AG04450 (cell line): Measurements from ENCODE around the gene SLC6A5. TPM values are rescaled to one million over a fixed set of nuclear protein-coding genes. Genes with fewer than 3 reads are reported as not detected.

Experiments
- CTCF ChIA-PET: fragments of 300-600, 350-600 bp; formaldehyde crosslinking; extraction: SDS; loops from one replicate; lab custom pipeline; 2022; ENCODE audit warnings: antibody characterized with exemption, inconsistent platforms; lab: Charles Lee
- POLR2A ChIA-PET: fragments of 350-600 bp; formaldehyde crosslinking; extraction: SDS; loops from one replicate; lab custom pipeline; 2021; ENCODE audit warnings: antibody characterized with exemption, inconsistent platforms; lab: Yijun Ruan, JAX
- DNase-seq: peaks from one replicate; pipeline ENCODE4 v3.0.0-alpha.2; 2011; ENCODE audit warnings: low read depth, low spot score
- H3K27ac ChIP-seq: one replicate; pipeline ENCODE4 v1.5.1; 2012; ENCODE audit warnings: low read depth, low read length, control low read depth
- H3K27me3 ChIP-seq: one replicate; pipeline ENCODE4 v1.6.0; 2012; ENCODE audit warnings: low read length; ENCODE audit not compliant: control insufficient read depth, insufficient read depth
- H3K4me3 ChIP-seq: 2 replicates; pipeline ENCODE4 v1.5.1; 2011; ENCODE audit warnings: mild to moderate bottlenecking, low read depth, low read length, control low read depth
- H3K9me3 ChIP-seq: 2 replicates; pipeline ENCODE4 v1.5.1; 2012; ENCODE audit warnings: low read length; ENCODE audit not compliant: control insufficient read depth, insufficient read depth
- CTCF ChIP-seq: IDR thresholded peaks from 2 replicates; pipeline ENCODE4 v1.5.1; 2011; ENCODE audit warnings: low read depth, low read length, control low read depth, inconsistent platforms
- polyA plus RNA-seq: library from polyadenylated mRNA; depleted of rRNA; stranded (reverse); fragments of >200 nt; gene quantifications from 2 replicates; pipeline ENCODE4 v1.2.3, GENCODE V29; 2011

The SLC6A5 gene
- polyA plus RNA-seq, 1 experiment: not detected

- DNase-seq: no peak
- ChIA-PET POLR2A (no interaction called here), CTCF (interaction anchor here (0.5 kb wide), 1 partner anchor 207 kb away, joined by 3 read pairs; no protein-coding TSS in a partner anchor)
- Histone ChIP-seq H3K9me3 (peaks cover 5% of the 10 kb centered on the region; the same call in 1 of the 2 replicates), H3K27me3 (peaks cover 54% of the 10 kb centered on the region), H3K4me3 (no peak overlapping the region), H3K27ac (no peak overlapping the region)
- TF ChIP-seq CTCF: no peak
Observed at GRCh38 chr11:20596205-20597153, 2.9 kb upstream of the SLC6A5 start.

GRCh38 chr11:20597154-20597679 lies 2.2 kb upstream of the SLC6A5 start:
- ChIA-PET POLR2A (no interaction called here), CTCF (no interaction called here)
- DNase-seq: no peak
- H3K27me3 ChIP-seq: peaks cover 61% of the 10 kb centered on the region
- TF ChIP-seq CTCF: no peak
- peaks cover 5% of the 10 kb centered on the region; the same call in 1 of the 2 replicates for H3K9me3 ChIP-seq
- H3K4me3 ChIP-seq: no peak overlapping the region
- H3K27ac ChIP-seq: no peak overlapping the region

- no peak for TF ChIP-seq CTCF
- CTCF ChIA-PET: interaction anchor here (1.2 kb wide), 1 partner anchor 12 kb away, joined by 3 read pairs; no protein-coding TSS in a partner anchor
- Histone ChIP-seq H3K27ac (no peak overlapping the region), H3K27me3 (peaks cover 68% of the 10 kb centered on the region), H3K9me3 (peaks cover 5% of the 10 kb centered on the region; the same call in 1 of the 2 replicates), H3K4me3 (no peak overlapping the region)
- POLR2A ChIA-PET: no interaction called here
- no peak for DNase-seq
Observed at GRCh38 chr11:20597680-20598484, 1.5 kb upstream of the SLC6A5 start.

- Histone ChIP-seq H3K9me3 (peaks cover 5% of the 10 kb centered on the region; the same call in 1 of the 2 replicates), H3K4me3 (no peak overlapping the region), H3K27me3 (peaks cover 71% of the 10 kb centered on the region), H3K27ac (no peak overlapping the region)
- DNase-seq: no peak
- no peak for TF ChIP-seq CTCF
- CTCF ChIA-PET: interaction anchor here (1.2 kb wide), 1 partner anchor 11 kb away, joined by 3 read pairs; no protein-coding TSS in a partner anchor
- POLR2A ChIA-PET: no interaction called here
Observed at GRCh38 chr11:20598492-20598891, 916 bp upstream of the SLC6A5 start.
